ENCODE measurements around the gene SLC9A9. TPM values are rescaled to one million over a fixed set of nuclear protein-coding genes. Genes with fewer than 3 reads are reported as not detected.

SLC9A9 gene
- total and polyA plus RNA-seq, 2 donors from 2014 or later, result 3.7 to 16.5 TPM

GRCh38 chr3:143265501-143266070, 582.7 kb downstream of the SLC9A9 start:
- H3K4me3 ChIP-seq (ENCODE audit: low read length in 3 of 3), result no peak overlapping the region
- no peaks in the 10 kb centered on the region for H3K9me3 ChIP-seq (ENCODE audit: control insufficient read depth in 2 of 3, insufficient read depth in 1 of 3, low read length in 3 of 3)
- no peak for FAIRE-seq
- no peak overlapping the region for H3K9ac ChIP-seq (ENCODE audit: low read length in 3 of 3)
- no peaks in the 10 kb centered on the region for H3K4me1 ChIP-seq (ENCODE audit: control insufficient read depth in 2 of 3, insufficient read depth in 2 of 3, low read depth in 1 of 3, low read length in 3 of 3)
- H3K36me3 ChIP-seq (ENCODE audit: control insufficient read depth in 2 of 3, insufficient read depth in 3 of 3, low read length in 3 of 3), result no peaks in the 10 kb centered on the region
- TF ChIP-seq, protein P1, sequence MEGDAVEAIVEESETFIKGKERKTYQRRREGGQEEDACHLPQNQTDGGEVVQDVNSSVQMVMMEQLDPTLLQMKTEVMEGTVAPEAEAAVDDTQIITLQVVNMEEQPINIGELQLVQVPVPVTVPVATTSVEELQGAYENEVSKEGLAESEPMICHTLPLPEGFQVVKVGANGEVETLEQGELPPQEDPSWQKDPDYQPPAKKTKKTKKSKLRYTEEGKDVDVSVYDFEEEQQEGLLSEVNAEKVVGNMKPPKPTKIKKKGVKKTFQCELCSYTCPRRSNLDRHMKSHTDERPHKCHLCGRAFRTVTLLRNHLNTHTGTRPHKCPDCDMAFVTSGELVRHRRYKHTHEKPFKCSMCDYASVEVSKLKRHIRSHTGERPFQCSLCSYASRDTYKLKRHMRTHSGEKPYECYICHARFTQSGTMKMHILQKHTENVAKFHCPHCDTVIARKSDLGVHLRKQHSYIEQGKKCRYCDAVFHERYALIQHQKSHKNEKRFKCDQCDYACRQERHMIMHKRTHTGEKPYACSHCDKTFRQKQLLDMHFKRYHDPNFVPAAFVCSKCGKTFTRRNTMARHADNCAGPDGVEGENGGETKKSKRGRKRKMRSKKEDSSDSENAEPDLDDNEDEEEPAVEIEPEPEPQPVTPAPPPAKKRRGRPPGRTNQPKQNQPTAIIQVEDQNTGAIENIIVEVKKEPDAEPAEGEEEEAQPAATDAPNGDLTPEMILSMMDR (IDR thresholded peaks at IDR 0.05; ENCODE audit: borderline replicate concordance, extremely low read depth, insufficient read depth), result no peak
- no peak overlapping the region for H3K27ac ChIP-seq (ENCODE audit: low read depth in 2 of 2, low read length in 2 of 2)
- intact Hi-C loops (cut with DNase I), result no loop called here
- no peak for DNase-seq
- H3K27me3 ChIP-seq (ENCODE audit: control insufficient read depth, insufficient read depth, low read length), result no peaks in the 10 kb centered on the region

DNA sequence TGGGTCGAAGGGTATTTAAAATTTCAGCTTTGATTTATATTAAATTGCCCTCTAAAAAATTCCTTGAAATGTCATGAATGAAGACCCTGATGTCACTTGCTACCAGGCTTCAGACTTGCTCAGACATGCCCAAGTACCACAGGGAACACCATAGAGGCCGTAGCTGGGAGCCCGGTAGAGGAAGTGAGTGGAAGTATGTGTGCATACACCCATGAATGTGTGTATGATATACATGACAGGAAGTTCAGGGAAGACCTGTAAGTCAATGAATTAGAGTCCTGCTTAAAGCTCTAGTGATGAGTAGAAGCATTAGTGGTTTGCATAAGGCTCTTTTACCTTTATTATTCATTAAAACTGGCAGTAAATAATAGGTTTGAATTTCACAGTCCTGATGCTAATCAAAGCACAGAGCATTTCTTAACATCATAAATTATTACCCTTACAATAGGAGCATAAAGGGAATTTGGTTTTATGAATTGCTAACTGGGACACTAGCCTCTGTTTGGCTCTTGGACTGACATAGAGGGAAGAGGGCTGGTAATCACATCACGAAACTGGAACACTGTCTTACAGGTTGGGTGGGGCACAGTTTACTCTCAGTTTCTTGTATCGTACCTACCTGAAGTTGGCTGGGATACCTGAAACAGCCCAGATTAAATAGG, 584.3 kb downstream of the SLC9A9 start:
- Histone ChIP-seq H3K27me3 (ENCODE audit: control insufficient read depth, insufficient read depth, low read length) (no peaks in the 10 kb centered on the region), H3K27ac (ENCODE audit: low read depth in 2 of 2, low read length in 2 of 2) (no peak overlapping the region), H3K4me3 (ENCODE audit: low read length in 3 of 3) (no peak overlapping the region), H3K36me3 (ENCODE audit: control insufficient read depth in 2 of 3, insufficient read depth in 3 of 3, low read length in 3 of 3) (no peaks in the 10 kb centered on the region), H3K9me3 (ENCODE audit: control insufficient read depth in 2 of 3, insufficient read depth in 1 of 3, low read length in 3 of 3) (no peaks in the 10 kb centered on the region), H3K9ac (ENCODE audit: low read length in 3 of 3) (no peak overlapping the region), H3K4me1 (ENCODE audit: control insufficient read depth in 2 of 3, insufficient read depth in 2 of 3, low read depth in 1 of 3, low read length in 3 of 3) (no peaks in the 10 kb centered on the region)
- intact Hi-C loops (cut with DNase I), result no loop called here
- no peak for DNase-seq
- no peak for FAIRE-seq
- TF ChIP-seq, protein P1 (IDR thresholded peaks at IDR 0.05; ENCODE audit: borderline replicate concordance, extremely low read depth, insufficient read depth), result no peak

DNA sequence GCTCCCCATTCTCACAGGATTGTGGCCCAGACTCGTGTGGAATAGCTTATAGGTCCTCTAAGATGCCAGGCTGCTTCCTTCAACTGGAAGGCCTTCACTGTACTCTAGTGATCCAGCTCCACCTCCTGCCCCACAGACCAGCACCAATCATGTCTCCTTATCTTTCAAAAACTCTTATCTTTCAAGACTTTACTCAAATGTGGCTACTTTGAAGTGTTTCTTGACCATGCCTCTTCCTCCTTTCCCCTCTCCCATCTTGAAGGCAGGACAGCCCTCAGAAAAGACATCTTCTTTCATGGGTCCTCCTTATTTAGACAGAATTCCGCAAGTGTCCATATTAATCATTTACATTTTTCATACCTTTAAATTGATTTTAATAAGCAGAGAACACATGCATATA, 586.4 kb downstream of the SLC9A9 start:
- Histone ChIP-seq H3K4me3 (ENCODE audit: low read length in 3 of 3) (no peak overlapping the region), H3K27me3 (ENCODE audit: control insufficient read depth, insufficient read depth, low read length) (no peaks in the 10 kb centered on the region), H3K27ac (ENCODE audit: low read depth in 2 of 2, low read length in 2 of 2) (no peak overlapping the region), H3K9me3 (ENCODE audit: control insufficient read depth in 2 of 3, insufficient read depth in 1 of 3, low read length in 3 of 3) (no peaks in the 10 kb centered on the region), H3K36me3 (ENCODE audit: control insufficient read depth in 2 of 3, insufficient read depth in 3 of 3, low read length in 3 of 3) (no peaks in the 10 kb centered on the region), H3K9ac (ENCODE audit: low read length in 3 of 3) (no peak overlapping the region), H3K4me1 (ENCODE audit: control insufficient read depth in 2 of 3, insufficient read depth in 2 of 3, low read depth in 1 of 3, low read length in 3 of 3) (no peaks in the 10 kb centered on the region)
- TF ChIP-seq, protein P1 (IDR thresholded peaks at IDR 0.05; ENCODE audit: borderline replicate concordance, extremely low read depth, insufficient read depth), result no peak
- DNase-seq (no peak), FAIRE-seq (no peak)
- intact Hi-C loops (cut with DNase I), result no loop called here
